Left colon (tissue), 2 donors: ENCODE measurements around the gene AKR1C2. TPM values are rescaled to one million over a fixed set of nuclear protein-coding genes. Genes with fewer than 3 reads are reported as not detected.
"Not testable (repeated sequence)": the region's sequence is repeated elsewhere in the genome, so short reads cannot be mapped to it uniquely, and the experiment has no call there.

Experiments
- ATAC-seq: fragments of 200-7000 bp; cut with Tn5 transposase; one replicate; pipeline ENCODE4 v1.9.1; 2020; ENCODE audit warnings: mild to moderate bottlenecking, moderate library complexity
- DNase-seq, 2 donors: peaks; one replicate each; pipeline ENCODE4 v3.0.0-alpha.2; 2020
- intact Hi-C, 2 donors: fragments of 100-400 bp; cut with DNase I in 1 of 2; cut with micrococcal nuclease in 1 of 2; formaldehyde crosslinking; loops; one replicate each; pipeline versions ENCODE4 v1.11.2 to v1.14.0; 2022; cut with DNase I, micrococcal nuclease
- total RNA-seq, 2 donors: library from RNA; stranded (reverse); fragmentation: NEBNext Ultra II Directional; extraction: Animal tissue kit (Norgen Biotek cat#: 25700); gene quantifications; one replicate each; pipeline ENCODE4 v1.2.1, GENCODE V29; 2021
- donor health status: DM: no; HTN: no; CAD: no.
- donor health status: DM: yes; HTN: yes; CAD: no.

Gene AKR1C2
- total RNA-seq, 2 donors from 2014 or later = 18.8 to 65.4 TPM

DNA sequence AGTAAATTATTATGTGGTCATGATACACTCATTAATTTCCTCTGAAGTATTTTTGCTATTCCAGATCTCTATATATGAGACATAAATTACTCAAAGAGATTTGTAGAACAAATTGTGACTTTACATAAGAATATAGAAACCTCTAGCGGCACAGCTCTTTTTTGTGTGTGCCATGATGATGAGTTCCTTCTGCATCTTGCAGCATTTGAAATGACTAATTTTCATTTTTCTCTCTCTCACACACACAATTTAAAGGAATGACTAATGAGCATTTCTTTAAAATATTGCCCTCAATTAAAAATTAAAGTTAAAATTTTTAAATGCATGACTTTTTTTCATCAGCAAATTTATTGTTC, 351 bp upstream of the AKR1C2 start:
- DNase-seq, intact Hi-C loops, ATAC-seq: not testable (repeated sequence)

DNA sequence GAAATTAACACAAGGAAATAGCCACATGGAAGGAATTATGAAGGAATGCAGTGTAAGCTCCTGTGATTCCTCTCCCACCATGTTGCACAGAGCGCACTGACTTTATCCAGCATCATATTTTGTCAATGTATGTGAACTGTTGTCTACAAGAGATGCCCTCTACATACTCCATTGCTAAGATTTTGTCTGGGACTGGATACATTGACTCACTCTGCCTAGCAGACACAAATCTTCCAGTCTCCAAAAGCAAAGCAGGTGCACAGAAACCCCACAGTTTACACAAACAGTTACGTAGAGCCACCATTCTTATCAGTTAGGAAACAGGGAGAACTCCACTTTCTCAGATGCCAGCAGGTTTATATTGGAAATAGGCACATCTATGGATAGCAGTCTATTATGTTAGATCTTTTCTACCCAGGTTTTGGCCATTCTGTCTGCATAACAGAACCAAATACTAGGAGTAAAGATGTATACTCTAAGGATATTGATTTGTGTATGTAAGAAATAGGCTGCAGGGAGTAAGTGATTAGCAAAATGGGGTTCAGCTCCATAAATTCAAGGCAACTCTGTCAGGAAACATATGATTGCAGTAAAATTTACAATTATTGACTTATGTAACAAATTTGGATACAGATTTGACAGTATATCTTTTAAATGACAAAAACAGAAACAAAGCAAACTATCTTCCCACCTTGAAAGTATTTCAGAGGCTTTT, 1.5 kb downstream of the AKR1C2 start:
- DNase-seq (no peak), ATAC-seq (no peak)
- intact Hi-C loops = no loop called here

DNA sequence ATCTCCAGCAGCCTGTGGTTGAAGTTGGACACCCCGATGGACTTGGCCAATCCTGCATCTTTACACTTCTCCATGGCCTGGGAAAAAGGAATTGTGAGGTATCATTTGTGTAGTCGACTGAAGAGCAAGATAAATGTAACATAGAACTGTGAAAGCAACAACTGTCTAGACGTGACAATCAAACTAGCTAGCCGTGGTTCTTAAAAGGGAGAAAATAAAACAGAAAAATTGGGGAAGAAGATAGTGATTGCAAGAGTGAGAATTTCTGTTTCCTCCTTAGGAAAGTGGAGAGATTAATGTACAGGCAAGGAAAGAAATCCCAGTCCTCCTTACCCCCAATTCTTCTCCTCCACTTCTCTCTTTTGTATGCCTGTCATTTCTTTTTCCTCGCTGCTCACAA, 5.0 kb downstream of the AKR1C2 start:
- intact Hi-C loops = no loop called here

DNA sequence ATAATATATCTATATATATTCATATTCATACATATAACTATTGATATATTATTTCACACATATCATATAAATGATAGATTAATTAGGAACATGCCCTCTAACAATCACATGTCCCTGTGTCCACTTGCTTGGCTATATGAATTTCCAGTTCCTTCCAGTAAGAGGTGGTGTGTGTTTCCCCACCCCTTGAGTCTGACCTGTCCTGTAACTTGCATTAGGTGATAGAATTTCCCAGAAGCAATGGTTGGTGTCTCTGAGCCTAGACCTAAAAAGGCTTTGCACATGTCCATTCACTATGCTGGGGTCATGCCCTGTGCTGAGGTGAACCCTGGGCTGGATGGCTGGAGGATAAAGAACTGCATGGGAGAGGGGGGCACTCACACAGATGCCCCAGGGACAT, 9.4 kb downstream of the AKR1C2 start:
- DNase-seq, ATAC-seq, intact Hi-C loops: not testable (repeated sequence)

More for the DNA sequence above, 5.0 kb downstream of the AKR1C2 start:
- ATAC-seq = no peak
- DNase-seq = no peak

DNA sequence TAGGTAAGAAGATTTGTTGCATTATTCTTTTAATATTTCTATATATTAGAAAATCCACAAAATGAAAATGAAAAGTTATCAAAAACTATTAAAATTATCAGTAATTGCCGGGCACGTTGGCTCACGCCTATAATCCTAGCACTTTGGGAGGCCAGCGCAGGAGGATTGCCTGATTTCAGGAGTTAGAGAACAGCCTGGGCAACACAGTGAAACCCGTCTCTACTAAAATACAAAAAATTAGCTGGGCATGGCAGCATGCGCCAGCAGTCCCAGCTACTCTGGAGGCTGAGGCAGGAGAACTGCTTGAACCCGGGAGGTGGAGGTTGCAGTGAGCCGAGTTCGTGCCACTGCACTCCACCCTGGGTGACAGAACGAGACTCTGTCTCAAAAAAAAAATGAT, 11.1 kb downstream of the AKR1C2 start:
- intact Hi-C loops, ATAC-seq, DNase-seq: not testable (repeated sequence)

DNA sequence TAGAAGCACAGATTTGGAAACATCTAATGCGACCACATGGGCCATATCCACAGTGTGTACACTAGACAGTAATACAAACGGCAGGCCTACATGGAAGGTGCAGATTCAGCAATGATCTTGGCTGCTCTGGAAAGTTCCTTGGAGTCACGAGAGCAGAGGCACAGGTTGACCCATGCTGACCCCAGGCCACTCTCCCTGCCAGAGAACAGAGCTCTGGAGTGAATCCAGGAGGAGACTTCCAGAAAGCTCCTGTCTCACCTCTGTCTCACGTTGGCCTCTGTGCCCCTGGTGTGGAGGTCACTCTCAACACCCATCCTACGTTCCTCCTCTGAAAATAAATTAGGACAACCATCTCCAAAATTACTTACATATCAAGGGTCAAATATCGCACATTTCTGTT, 12.2 kb downstream of the AKR1C2 start:
- intact Hi-C loops, ATAC-seq, DNase-seq: not testable (repeated sequence)

DNA sequence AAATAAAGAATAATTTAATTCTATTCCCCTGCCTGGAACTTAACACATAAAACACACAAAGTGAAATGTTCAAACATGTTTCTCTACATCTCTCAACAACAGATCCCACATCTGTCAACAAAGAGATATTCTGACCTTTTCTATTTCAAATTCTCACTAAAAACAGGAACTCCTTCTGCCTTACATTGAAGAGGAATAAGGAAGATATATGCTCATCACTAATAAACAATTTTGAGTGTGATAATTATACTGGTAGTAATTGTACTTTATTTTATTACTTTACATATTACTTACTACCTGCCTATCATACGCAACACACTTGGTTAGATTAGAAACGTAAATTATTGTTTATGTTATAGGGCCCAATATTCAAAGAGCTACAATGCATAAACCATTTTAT, 13.4 kb downstream of the AKR1C2 start:
- DNase-seq (no peak), ATAC-seq (no peak)
- intact Hi-C loops = no loop called here

DNA sequence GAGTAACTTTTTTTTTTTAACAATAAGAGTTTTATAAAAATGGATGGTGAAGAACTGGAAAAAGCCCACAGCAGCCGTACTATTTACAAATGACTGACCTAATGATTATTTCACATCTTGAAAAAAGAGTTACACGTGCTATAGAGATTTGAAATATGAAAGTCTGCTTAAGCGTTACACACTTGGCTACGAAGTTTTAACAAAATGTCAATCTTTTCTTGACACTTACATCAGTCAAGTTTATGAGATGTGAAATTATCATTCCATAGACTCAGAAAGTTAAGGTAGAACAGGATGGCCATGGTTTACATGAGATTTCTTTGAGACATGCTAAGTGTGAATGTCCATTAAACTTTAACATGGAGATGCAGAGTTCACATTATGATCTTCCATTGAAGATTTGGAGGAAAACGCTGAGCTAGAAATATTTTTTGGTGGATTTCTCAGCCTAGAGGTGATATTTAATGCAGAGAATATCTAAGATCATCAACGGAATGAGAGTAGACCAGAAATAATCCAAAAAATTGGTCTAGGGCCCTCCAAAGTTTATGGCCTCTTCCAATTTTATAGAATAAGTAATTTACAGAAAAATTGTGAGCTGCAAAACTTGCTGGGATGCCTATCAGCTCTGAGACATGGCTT, 15.5 kb downstream of the AKR1C2 start:
- intact Hi-C loops, DNase-seq, ATAC-seq: not testable (repeated sequence)

DNA sequence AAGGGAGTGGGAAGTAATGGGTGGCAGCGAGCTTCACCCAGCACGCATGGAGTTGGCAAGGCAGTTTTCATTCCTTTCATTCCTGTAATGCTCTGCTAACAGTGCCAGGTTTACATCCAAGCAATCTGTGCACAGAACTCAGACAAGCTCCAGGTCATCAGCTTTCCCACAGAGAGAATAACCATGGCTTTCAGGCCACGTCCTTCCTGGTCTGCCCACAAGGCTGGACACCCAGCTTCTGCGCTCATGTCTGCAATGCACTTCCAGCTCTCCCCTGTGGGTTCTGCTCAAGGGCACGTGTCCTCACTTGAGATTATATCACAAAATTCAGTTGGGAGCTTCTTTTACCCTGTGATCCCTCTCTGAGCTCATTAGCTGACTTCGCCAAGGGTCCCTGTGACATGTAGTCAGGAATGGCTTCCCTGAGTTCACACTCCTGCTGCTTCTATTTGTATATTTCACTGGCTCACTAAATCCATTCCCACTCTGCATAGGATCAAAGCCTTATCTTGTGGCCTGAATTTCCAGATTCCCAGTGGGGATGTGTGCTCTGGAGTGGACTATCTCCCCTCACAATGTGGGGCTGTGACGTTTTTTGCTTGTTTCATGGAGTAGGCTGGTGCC, 18.6 kb downstream of the AKR1C2 start:
- DNase-seq (no peak), ATAC-seq (no peak)
- intact Hi-C loops = no loop called here

DNA sequence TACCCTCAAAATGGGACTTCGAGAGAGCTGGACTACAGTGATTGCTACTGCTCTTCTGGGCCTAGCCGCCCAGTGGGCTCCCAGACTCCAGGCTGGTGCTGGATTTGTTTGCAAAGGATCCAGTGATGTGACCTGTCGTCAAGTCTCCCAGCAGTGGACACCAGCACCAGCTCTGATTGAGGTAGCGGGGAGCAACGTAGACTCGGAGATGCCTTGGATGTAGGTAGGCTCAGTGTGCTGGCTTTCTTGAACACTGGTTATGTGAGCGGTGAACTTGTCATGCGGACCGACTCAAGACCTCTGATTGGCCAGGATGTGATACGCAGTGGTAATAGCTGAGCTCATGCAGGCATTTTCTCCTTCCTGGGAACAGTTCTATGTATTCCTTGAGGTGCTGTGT, 19.4 kb downstream of the AKR1C2 start:
- no peak for DNase-seq
- intact Hi-C loops = no loop called here
- ATAC-seq = no peak

DNA sequence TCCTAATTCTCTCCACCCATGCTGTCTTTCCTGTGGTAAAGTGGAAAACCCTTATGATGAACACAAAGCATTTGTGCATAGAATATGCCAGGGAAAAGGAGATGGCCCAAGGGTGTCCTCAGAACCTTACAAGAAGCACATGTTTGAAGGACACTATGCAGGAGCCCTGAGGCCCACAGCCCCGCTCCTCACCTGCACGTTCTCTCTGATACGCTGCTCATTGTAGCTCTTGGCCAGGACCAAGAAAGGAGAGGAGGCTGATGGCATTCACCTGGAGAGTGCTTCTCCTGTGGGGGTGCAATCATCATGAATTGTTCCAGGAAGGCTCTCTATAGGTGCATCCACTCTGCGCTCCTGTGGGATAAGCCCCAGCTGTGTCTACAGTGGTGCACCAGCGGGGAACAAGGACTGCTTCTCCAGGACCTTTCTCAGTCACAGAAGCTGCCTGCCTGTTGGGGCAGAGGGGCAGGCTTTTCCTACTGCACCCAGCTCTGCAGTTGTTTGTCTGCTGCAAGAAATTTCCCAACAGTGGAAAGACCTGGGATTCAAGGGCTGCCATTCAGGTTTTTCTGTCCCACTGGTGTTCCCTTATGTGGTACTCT, 19.9 kb downstream of the AKR1C2 start:
- ATAC-seq = no peak
- intact Hi-C loops = no loop called here
- no peak for DNase-seq

DNA sequence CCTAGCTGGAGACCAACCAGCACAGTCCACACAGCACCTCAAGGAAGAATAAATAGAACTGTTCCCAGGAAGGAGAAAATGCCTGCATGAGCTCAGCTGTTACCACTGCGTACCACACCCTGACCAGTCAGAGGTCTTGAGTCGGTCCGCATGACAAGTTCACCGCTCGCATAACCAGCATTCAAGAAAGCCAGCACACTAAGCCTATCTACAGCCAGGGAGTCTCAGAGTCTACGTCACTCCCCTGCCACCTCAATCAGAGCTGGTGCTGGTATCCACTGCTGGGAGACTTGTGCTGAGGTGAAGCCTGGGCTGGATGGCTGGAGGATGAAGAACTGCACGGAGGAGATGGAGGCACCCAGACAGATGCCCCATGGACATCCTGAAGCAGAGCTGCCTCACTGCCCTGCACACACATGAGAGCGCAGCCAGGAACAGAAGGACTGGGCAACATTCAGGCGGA, 20.9 kb downstream of the AKR1C2 start:
- DNase-seq (peak in 1 of 2 donors; percentile 28), ATAC-seq (peak; percentile 58)
- intact Hi-C loops = no loop called here

DNA sequence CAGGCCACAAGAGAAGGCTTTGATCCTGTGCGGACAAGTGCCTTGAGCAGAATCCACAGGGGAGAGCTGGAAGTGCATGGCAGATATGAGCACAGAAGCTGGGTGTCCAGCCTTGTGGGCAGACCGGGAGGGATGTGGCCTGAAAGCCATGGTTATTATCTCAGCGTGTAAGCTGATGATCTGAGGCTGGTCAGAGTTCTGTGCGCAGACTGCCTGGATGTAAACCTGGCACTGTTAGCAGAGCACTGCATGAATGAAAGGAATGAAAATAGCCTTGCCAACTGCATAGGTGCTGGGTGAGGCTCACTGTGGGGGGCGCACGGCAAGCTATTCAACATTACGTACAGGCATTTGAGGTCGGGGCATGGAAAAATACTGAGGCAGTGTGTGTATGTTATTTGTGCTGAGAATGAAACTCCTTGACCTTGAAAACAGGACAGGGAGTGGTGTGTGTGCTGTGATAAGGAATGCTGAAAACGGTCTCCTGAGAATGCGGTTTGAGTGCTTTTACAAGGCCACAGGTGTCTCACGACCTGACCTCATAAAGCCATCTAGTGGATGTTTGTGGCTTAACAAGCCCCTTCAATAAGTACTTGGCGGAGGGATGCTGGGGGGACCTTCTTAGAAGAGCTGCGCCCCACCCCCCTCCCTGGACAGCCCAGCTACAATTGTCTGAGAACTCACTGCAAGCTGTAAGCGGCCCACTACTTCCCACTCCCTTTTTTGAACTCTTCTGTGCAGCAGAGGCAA, 21.8 kb downstream of the AKR1C2 start:
- peak; percentile 13 to 67 for DNase-seq
- intact Hi-C loops = no loop called here
- ATAC-seq = peak; percentile 88

DNA sequence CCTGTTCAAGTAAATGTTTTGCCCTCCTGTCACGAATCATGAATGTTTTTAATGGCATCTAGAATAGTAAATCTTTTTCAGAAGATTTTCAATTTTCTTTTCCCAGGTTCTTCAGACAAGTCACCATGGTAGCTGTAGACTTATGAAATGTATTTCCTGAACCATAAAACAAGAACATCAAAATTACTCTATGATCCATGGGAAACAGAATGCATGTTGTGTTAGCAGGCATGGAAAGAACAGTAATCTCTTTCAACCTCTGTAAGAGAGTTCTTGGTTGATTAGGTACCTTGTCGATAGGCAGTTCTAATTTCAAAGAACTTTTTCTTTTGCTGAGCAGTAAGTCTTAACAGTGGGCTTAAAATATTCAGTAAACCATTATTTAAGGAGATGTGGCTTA, 22.9 kb downstream of the AKR1C2 start:
- DNase-seq (no peak), ATAC-seq (no peak)
- intact Hi-C loops = no loop called here

DNA sequence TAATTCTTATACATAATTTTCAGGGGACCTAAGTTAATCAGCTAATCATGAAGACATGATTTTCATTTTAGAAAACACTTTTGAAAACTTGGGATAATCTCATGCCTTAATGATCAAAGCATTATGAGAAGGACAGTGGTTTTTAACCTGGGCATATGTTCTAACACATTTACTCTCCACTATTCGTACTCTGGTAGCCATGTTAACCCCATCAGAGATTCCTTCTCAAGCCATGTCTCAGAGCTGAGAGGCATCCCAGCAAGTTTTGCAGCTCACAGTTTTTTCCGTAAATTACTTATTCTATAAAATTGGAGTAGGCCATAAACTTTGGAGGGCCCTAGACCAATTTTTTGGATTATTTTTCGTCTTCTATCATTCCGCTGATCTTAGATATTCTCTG, 24.8 kb downstream of the AKR1C2 start:
- no peak for DNase-seq
- intact Hi-C loops = no loop called here
- ATAC-seq = no peak

DNA sequence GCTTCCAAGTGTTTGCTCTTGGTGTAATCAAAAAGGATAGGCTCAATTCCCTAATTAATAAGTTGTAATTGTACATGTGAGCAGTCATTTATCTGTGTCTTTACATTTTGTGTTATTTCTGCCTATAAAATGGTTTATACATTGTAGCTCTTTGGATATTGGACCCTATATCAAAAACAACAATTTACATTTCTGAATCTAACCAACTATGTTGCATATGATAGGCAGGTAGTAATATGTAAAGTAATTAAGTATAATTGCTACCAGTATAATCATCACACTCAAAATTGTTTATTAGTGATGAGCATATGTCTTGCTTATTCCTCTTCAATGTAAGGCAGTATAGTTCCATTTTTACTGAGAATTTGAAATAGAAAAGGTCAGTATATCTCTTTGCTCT, 26.6 kb downstream of the AKR1C2 start:
- intact Hi-C loops = no loop called here
- DNase-seq (no peak), ATAC-seq (no peak)

DNA sequence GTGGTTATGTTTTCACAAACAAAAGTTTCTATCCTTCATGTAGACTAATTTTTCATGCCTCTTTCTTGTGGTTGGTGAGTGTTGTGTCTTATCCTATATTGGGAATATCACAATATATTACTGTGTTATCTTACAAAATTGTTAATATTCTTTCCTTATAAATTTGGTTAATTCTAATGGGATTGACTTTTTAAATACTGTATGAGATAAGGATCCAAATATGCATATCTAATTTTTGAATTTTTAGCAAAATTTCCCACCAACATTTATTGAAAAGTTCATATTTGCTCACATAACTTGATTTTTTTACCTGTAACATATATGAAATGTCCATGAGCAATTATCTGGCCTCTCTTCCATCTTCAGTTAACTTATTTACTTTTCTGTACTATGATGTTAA, 29.3 kb downstream of the AKR1C2 start:
- DNase-seq, intact Hi-C loops, ATAC-seq: not testable (repeated sequence)

DNA sequence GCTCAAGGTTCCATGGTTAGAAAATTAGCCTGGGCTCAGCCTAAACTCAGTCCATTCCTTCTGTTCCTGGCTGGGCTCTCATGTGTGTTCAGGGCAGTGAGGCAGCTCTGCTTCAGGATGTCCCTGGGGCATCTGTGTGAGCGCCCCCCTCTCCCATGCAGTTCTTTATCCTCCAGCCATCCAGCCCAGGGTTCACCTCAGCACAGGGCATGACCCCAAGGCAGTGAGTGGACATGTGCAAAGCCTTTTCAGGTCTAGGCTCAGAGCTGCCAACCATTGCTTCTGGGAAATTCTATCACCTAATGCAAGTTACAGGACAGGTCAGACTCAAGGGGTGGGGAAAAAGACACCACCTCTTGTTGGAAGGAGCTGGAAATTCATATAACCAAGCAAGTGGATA, 30.4 kb downstream of the AKR1C2 start:
- ATAC-seq, intact Hi-C loops, DNase-seq: not testable (repeated sequence)
